Measurements from ENCODE around the gene TTC13.

The TTC13 gene

DNA sequence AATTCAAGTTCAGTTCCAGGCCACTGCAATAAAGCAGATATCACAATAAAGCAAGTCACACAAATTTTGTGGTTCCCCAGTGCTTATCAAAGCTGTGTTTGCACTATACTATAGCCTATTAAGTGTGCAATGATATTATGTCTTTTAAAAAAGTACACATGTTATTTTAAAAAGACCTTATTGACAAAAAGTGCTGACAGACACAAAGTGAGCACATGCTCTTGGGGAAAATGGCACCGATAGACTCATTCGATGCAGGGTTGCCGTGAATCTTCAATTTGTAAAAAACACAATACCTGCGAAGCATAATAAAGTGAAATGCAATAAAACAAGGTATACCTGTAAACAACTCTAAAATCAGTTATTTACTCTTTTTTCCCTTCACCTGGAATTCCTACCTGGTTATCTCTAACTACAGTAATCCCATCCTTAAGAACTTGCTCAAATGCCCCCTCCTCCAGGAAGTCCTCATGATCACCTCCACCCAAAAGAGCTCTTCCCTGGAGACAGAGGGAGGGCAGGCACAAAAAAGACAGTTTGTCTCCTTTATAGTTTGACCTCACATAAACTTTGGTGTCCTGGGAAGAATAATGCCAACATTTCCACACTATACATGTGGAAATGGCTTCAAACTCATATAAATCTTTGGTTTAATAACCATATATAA is 100.6 kb downstream of the TTC13 start:
- intact Hi-C loops (cut with micrococcal nuclease): no loop called here
- Mint-ChIP-seq H3K4me1 (ENCODE audit: low read depth) (no peaks in the 10 kb centered on the region), H3K27ac (no peak overlapping the region), H3K36me3 (ENCODE audit: low read depth) (no peaks in the 10 kb centered on the region), H3K27me3 (peaks cover 51% of the 10 kb centered on the region), H3K4me3 (no peak overlapping the region), H3K9me3 (no peaks in the 10 kb centered on the region)

DNA sequence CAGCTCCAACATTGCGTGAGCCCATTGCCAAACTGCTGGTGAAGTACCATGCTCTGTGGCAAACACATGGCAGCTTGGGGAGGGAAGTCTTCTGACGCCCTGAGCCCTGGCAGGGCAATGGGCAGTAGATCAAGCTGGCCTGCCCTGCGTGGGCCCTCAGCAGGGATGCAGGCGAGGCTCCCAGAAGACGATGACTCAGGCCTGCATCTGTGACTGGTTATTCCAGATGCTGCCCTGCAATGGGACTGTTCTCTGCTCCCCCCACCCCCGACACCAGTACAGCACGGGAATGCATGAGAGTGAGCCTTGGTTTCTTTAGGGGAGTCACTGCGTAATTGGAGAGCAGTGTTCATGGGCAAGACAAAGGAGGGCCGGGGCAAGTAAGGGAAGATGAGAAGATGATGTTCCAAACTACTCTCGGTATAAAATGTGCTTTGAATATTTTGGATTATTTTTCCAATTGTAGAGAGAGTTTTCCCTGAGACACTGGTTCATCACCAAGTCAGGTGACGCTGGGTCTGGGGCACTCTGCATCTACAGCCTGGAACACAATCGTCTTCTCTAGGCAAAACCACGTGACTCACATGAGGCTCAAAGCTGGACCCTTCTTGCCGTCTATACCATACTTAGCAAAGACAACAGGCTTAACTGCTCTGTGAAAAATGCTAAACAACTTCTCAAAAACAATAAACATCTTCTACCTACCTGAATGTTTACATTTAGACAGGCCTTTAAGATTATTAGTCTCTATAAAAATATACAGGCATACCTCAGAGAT is 101.3 kb downstream of the TTC13 start:
- no peak overlapping the region for H3K4me3 Mint-ChIP-seq
- no peaks in the 10 kb centered on the region for H3K9me3 Mint-ChIP-seq
- H3K27me3 Mint-ChIP-seq: peaks cover 45% of the 10 kb centered on the region
- no peaks in the 10 kb centered on the region for H3K4me1 Mint-ChIP-seq (ENCODE audit: low read depth)
- H3K27ac Mint-ChIP-seq: no peak overlapping the region
- intact Hi-C loops (cut with micrococcal nuclease): no loop called here
- H3K36me3 Mint-ChIP-seq (ENCODE audit: low read depth): no peaks in the 10 kb centered on the region

DNA sequence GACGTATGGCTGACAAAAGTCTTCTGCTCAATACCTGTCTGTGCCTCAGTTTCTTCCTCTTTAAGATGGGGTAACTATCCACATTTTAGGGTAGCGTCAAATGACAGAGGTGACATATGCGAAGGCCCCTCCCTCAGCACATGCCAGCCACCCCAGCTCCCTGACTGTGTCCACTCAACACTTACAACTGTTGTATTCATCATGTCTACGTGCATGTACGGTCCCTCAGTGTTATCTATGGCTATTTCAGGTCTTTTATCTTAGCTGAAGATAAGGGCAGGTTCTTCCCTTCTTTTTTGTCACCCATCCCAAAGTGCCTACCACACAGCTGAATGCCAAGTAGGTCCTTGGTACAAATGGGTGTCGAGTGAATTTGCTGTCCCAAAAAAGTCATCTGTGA is 102.0 kb downstream of the TTC13 start:
- peaks cover 46% of the 10 kb centered on the region for H3K27me3 Mint-ChIP-seq
- H3K36me3 Mint-ChIP-seq (ENCODE audit: low read depth): no peaks in the 10 kb centered on the region
- intact Hi-C loops (cut with micrococcal nuclease): no loop called here
- no peak overlapping the region for H3K4me3 Mint-ChIP-seq
- no peaks in the 10 kb centered on the region for H3K9me3 Mint-ChIP-seq
- H3K27ac Mint-ChIP-seq: no peak overlapping the region
- no peaks in the 10 kb centered on the region for H3K4me1 Mint-ChIP-seq (ENCODE audit: low read depth)

DNA sequence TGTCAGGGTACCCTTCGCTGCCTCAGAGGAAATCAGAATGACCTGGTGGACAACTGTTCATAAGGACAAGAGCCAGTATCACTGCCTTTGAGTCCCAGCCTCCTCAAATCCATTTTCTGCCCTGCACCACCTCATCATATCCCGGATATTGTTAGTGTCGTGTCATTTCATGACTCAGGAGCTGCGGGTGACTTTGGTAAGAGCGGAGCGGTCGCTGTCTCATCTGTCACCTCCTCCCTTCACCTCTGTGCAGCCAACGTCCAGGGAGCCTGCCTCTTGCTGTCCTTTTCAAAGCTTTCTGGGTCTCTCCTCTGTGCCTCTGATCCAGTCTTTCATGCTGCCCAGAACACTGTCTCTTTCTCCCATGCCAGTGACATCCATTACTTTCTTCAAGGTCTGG is 103.3 kb downstream of the TTC13 start:
- no peaks in the 10 kb centered on the region for H3K4me1 Mint-ChIP-seq (ENCODE audit: low read depth)
- no peak overlapping the region for H3K27ac Mint-ChIP-seq
- no peaks in the 10 kb centered on the region for H3K9me3 Mint-ChIP-seq
- H3K36me3 Mint-ChIP-seq (ENCODE audit: low read depth): no peaks in the 10 kb centered on the region
- no peak overlapping the region for H3K4me3 Mint-ChIP-seq
- peaks cover 44% of the 10 kb centered on the region for H3K27me3 Mint-ChIP-seq
- intact Hi-C loops (cut with micrococcal nuclease): no loop called here

DNA sequence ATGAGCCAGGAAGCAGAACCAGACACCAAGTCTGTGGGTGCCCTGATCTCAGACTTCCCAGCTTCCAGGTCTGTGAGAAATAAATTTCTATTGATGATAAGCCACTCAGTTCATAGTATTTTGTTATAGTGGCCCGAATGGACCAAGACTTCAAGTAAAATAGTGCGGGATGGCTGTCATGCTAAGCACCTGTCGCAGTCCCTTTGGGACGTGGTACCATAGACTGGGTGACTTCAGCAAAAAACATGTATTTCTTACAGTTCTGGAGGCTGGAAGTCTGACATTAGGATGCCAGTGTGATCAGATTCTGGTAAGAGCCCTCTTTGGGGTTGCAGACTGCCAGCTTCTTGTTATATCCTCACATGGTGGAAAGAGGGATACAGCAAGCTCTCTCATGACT is 107.7 kb downstream of the TTC13 start:
- Mint-ChIP-seq H3K4me3 (no peak overlapping the region), H3K9me3 (no peaks in the 10 kb centered on the region), H3K27me3 (peaks cover 52% of the 10 kb centered on the region), H3K36me3 (ENCODE audit: low read depth) (peaks cover 10% of the 10 kb centered on the region), H3K27ac (no peak overlapping the region), H3K4me1 (ENCODE audit: low read depth) (peaks cover 19% of the 10 kb centered on the region)
- intact Hi-C loops (cut with micrococcal nuclease): no loop called here

DNA sequence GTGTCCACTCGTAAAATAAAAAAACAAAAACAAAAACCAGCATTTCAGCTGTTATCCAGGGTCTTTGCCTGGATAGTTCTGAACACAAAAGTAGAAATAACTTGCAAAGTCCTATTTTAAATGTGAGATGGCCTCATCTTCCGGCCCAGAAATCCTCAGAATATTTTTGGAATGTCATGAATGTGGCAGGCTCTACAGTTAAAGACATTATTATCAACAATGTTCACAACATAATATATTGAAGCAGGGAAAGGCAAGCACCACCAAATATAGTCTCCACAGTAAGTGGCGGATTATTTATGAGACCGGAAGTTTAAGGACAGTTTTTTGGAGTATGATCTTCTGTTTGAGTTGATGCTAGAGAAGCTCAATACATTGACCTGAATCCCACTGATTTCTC is 109.2 kb downstream of the TTC13 start:
- peaks cover 19% of the 10 kb centered on the region for H3K4me1 Mint-ChIP-seq (ENCODE audit: low read depth)
- H3K9me3 Mint-ChIP-seq: no peaks in the 10 kb centered on the region
- H3K27me3 Mint-ChIP-seq: peaks cover 53% of the 10 kb centered on the region
- intact Hi-C loops (cut with micrococcal nuclease): loop anchor here (5.0 kb wide), 1 partner anchor 227 kb away; the partner anchor contains the start of gene COG2
- H3K4me3 Mint-ChIP-seq: no peak overlapping the region
- H3K27ac Mint-ChIP-seq: no peak overlapping the region
- peaks cover 10% of the 10 kb centered on the region for H3K36me3 Mint-ChIP-seq (ENCODE audit: low read depth)

DNA sequence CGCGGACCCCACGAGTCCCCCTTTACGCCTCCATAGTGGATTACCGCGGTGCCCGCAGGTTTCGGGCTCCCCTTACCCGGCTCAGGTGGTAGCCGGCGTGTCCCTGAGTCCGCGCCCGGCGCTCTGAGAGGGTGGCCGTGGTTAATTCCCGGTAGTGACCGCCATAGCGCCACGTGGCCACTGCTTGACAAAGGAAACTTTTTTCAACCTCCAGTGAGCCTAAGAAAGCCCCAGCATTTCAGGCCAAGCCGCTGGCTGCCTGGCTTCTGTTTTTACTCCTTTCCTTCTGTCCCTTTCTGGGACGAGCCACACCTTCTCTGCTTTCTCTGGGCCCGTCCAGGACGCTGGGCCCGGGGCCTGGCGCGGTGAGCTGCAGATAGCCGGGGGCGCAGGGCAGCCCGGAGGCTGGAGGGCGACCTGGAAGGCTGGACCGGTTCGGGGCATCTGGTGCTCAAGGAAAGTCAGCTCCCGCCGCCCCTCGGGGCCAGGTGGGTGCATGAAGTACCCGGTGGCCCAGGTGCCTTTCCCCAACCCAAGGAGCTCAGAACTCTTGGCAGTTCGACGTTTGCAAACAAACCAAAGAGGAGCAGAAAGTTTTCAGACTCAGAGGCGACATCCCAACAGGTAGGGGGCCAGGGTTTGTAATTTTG is 109.8 kb downstream of the TTC13 start:
- H3K27ac Mint-ChIP-seq: peak overlapping the region; percentile 76
- H3K36me3 Mint-ChIP-seq (ENCODE audit: low read depth): peaks cover 10% of the 10 kb centered on the region
- intact Hi-C loops (cut with micrococcal nuclease): loop anchor here (5.0 kb wide), 1 partner anchor 227 kb away; the partner anchor contains the start of gene COG2
- peak overlapping the region; percentile 86 for H3K4me3 Mint-ChIP-seq
- H3K4me1 Mint-ChIP-seq (ENCODE audit: low read depth): peaks cover 19% of the 10 kb centered on the region
- peaks cover 53% of the 10 kb centered on the region for H3K27me3 Mint-ChIP-seq
- H3K9me3 Mint-ChIP-seq: no peaks in the 10 kb centered on the region

DNA sequence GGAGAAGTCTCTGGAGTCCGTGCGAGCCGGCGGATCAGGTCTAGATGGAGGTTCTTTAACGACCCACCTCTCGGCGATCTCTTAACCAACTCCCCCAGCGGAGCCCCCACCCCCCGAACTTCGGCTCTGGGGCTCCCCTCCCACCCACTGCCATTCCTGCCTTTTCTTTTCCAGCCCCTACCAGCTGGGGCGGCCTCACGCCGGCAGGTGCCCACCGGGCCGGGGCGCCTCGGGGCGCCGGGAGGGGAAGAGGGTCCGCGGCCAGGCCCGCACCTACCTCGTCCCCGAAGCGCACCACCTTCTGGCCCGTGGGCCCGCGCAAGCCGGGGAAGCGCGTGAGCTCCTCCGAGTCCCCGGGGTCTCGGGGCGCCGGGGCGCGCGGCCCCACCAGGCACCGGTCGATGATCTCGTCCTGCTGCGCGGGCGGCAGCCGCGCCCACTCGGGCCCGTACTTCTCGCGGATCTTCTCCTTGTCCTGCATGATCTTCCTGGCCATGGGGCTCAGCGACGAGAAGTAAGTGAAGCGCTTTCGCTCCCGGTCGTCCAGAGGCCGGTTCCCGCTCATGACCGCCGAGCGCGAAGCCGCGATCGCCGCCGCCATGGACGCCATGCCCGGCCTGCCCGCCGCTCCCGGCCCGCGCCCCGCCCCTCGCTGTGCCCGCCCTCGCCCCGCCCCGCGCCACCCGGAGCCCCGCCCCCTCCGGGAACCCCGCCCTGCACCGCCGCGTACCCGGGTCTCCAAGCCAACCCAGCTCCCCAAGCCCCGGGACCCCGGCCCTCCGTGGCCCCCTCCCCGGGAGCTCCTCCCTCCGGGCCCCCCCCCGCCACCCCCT is 110.5 kb downstream of the TTC13 start, which contains the start of gene C1orf198:
Gene C1orf198, minus strand, starts transcription at position 619 of the 833 bp plus-strand sequence. Its CDS starts 9 bp downstream, at position 610.
- intact Hi-C loops (cut with micrococcal nuclease): loop anchor here (5.0 kb wide), 1 partner anchor 226 kb away; the partner anchor contains the start of gene COG2
- Mint-ChIP-seq H3K27ac (peak within 1 kb of the TSS; percentile 76), H3K4me1 (ENCODE audit: low read depth) (peaks cover 25% of the 10 kb centered on the region), H3K27me3 (peaks cover 53% of the 10 kb centered on the region), H3K4me3 (peak within 1 kb of the TSS; percentile 86), H3K36me3 (ENCODE audit: low read depth) (peaks cover 10% of the 10 kb centered on the region), H3K9me3 (no peaks in the 10 kb centered on the region)

DNA sequence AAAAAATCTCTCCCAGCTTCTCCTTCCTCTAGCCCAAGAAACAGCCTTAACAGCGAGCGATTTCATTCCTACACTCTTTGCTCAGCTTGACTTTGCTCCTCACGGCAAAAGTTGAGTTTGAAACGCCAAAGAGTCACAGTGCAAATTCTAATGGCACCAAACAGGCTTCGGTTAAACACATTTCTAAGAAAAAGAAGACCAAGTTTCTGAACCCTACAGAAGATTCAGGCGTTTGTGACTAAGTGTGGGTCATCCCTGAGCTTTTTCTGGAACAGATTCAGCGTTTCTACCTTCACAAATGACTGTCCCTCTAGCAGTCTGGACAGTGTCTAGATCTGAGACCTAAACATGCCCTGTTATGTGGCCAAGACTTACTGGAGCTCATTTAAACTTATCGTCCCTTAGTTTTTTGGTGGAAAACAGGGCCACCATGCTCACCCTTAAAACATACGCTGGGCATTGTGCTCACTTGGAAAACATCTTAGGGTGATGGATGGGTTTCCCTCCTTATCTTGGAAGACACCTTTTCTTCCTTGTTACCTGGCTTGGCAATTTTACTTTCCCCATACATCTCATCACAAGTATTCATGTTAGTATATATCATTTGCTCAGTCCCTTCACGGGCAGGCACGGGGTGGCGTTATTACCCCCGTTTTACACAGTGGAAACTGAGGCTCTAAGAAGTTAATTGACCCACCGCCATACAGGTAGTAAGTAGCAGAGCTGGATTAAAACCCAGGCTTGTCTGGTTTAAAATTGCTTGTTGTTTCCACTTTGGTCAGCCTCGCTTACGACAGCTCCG is 111.4 kb downstream of the TTC13 start:
- Mint-ChIP-seq H3K36me3 (ENCODE audit: low read depth) (peaks cover 10% of the 10 kb centered on the region), H3K27ac (peak overlapping the region; percentile 76), H3K9me3 (no peaks in the 10 kb centered on the region), H3K27me3 (peaks cover 53% of the 10 kb centered on the region), H3K4me1 (ENCODE audit: low read depth) (peaks cover 26% of the 10 kb centered on the region), H3K4me3 (peak overlapping the region; percentile 86)
- intact Hi-C loops (cut with micrococcal nuclease): loop anchor here (5.0 kb wide), 1 partner anchor 225 kb away; the partner anchor contains the start of gene COG2

DNA sequence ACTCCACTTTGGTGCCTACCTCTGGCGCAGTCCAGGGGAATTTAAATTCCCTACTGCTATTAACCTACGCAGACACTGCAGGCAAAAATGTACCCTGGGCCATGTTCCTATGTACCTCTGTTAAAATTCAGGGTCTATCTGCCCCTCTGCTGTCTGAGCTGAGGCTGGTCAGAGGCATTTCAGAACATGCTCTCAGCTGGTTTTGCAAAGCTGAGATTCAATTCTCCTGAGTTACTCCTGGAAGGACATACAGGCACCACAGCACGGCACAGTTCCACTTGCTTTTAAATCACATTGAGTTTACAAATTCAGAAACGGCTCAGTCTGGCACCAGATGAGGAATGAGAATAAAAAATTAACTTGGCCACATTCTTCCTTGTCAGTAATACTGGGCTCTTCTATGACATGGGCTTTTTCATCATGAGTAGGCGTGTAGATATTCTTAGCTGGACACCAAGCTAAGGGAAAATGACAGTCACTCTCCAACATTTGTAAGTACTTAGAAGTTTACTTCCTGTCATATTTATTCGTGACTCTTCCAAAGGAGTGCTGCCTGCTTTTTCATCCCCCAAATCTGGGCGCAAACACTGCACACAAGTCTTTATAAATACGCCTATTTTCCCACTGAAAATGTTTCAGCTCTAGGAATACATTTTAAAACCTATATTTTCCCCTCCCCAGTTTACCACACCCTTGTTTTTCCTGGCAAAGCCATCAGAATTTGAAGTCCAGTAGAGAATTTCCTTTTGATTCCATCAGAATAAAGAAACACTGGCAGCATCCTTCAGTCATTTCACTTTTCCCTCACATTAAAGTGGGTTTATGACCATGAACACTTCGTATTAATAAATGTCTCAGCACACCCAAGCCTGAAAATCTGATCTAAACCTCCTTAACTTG is 112.2 kb downstream of the TTC13 start:
- intact Hi-C loops (cut with micrococcal nuclease): loop anchor here (5.0 kb wide), 1 partner anchor 224 kb away; the partner anchor contains the start of gene COG2
- no peaks in the 10 kb centered on the region for H3K9me3 Mint-ChIP-seq
- H3K27ac Mint-ChIP-seq: no peak overlapping the region
- no peak overlapping the region for H3K4me3 Mint-ChIP-seq
- peaks cover 26% of the 10 kb centered on the region for H3K4me1 Mint-ChIP-seq (ENCODE audit: low read depth)
- peaks cover 10% of the 10 kb centered on the region for H3K36me3 Mint-ChIP-seq (ENCODE audit: low read depth)
- peaks cover 45% of the 10 kb centered on the region for H3K27me3 Mint-ChIP-seq

DNA sequence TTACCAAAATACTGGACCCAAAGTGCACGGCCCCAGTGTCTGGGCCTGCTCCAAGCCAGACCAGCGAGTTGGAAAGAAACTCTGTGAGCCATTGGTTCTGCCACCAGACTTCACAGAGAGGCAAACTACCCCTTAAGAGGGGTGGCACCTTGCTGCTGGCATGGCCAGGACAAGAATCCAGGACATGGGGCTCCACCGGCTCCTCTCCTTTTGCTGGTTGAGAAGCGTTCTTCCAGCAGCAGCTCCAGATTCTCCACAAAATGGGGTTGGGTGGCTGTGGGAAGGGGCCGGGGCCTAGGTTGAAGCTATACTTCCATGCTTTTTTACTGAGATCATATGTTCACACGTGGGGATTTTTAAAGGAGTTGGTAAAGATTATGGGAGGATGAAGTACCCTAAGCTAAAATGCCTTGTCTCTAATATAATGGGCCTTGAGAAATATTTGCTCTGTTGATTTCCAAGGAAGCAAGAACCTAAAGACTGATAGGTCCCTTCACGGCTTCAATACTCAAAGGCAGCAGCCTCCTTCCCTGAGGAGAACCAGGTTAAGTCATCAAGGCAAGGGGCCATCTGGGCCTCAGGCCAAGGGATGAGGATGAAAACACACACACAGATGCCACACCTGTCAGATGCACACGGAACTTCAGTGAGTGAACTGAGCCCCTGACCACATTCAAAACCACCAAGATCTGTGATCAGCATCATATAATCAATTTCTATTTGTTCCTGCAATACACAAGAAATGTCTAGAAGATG is 113.4 kb downstream of the TTC13 start:
- H3K27ac Mint-ChIP-seq: no peak overlapping the region
- no peaks in the 10 kb centered on the region for H3K9me3 Mint-ChIP-seq
- intact Hi-C loops (cut with micrococcal nuclease): loop anchor here (5.0 kb wide), 1 partner anchor 223 kb away; the partner anchor contains the start of gene COG2
- peaks cover 33% of the 10 kb centered on the region for H3K4me1 Mint-ChIP-seq (ENCODE audit: low read depth)
- H3K4me3 Mint-ChIP-seq: no peak overlapping the region
- H3K36me3 Mint-ChIP-seq (ENCODE audit: low read depth): peaks cover 10% of the 10 kb centered on the region
- H3K27me3 Mint-ChIP-seq: peaks cover 39% of the 10 kb centered on the region

Measured in dendritic cell treated with granulocyte-macrophage colony-stimulating factor and Interleukin-4, amounts not matched to agents 40 ng/mL and 50 ng/mL, for 4 days (primary cell).